Measurements from ENCODE around the gene GABRG3. TPM values are rescaled to one million over a fixed set of nuclear protein-coding genes. Genes with fewer than 3 reads are reported as not detected.

Gene GABRG3
- total and polyA plus RNA-seq, 9 of the 15 experiments (the other 6 are each of a cell fraction or from before 2014, with no cell fraction given): 4.0 to 15.1 (median 11.2) TPM

DNA sequence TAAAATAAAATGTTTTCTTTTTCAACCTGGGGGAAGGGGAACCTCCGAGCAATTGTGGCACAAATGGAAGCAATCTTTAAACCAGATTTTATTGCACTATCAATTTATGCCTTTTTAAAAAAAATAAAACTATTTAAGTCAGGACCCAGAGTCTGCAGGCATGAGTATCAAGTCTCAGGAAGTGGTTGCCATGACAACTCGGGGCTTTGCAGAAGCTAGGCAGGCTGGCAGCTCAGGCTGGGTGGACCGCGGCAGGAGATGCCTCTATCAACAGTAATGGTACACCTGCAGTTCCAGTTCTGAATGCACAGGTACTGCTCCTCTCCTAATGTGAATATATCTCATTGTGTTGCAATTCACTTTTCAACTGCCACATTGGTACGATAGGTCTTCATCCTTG, 447.7 kb downstream of the GABRG3 start:
- H4K20me1 ChIP-seq (replicated peaks; ENCODE audit: control insufficient read depth, insufficient read depth, low read length): no peaks in the 10 kb centered on the region
- no peak overlapping the region for H3K9ac ChIP-seq (ENCODE audit: insufficient read depth in 1 of 2, low read depth in 2 of 2, low read length in 2 of 2)
- no peaks in the 10 kb centered on the region for H3K9me1 ChIP-seq (ENCODE audit: control insufficient read depth, insufficient read depth, low read length)
- H3K36me3 ChIP-seq (ENCODE audit: control insufficient read depth, insufficient read depth, low read length): no peaks in the 10 kb centered on the region
- no peaks in the 10 kb centered on the region for H3K9me3 ChIP-seq (replicated peaks; ENCODE audit: control insufficient read depth, insufficient read depth, low read depth, low read length)
- no peak overlapping the region for H3K4me2 ChIP-seq (ENCODE audit: insufficient read depth, low read length)
- H3K4me3 ChIP-seq: no peak overlapping the region
- 51% methylated on average over 5 of the region's 5 CpGs for WGBS (ENCODE audit: insufficient coverage, low coverage, missing lambda C conversion rate)
- no peaks in the 10 kb centered on the region for H3K4me1 ChIP-seq (replicated peaks in 1 of 2; ENCODE audit: control insufficient read depth in 2 of 2, insufficient read depth in 2 of 2, low read length in 2 of 2)
- peak; percentile 73 for TF ChIP-seq RFX1 (IDR thresholded peaks at IDR 0.05)
- no peak for TF ChIP-seq ZC3H4 (CRISPR knock-in tag; IDR thresholded peaks at IDR 0.05; ENCODE audit: borderline replicate concordance)
- TF ChIP-seq SMARCE1 (IDR thresholded peaks at IDR 0.05): no peak
- TF ChIP-seq U2AF1 (optimal IDR thresholded peaks at IDR 0.05; ENCODE audit: low read depth, low read length): no peak
- no peaks in the 10 kb centered on the region; a peak in 1 of 5 replicates for H3K27me3 ChIP-seq (ENCODE audit: control insufficient read depth in 2 of 2, insufficient read depth in 2 of 2, low read length in 2 of 2)
- intact Hi-C loops (cut with micrococcal nuclease): no loop called here
- ChIA-PET POLR2A (no interaction called here), CTCF (ENCODE audit: low intra/inter-chr PET ratio) (no interaction called here)
- H3K27ac ChIP-seq (ENCODE audit: extremely low read depth, low read depth, low read length): no peak overlapping the region
- DNase-seq (ENCODE audit: extremely low read depth in 1 of 4, low spot score in 3 of 4) (no peak), ATAC-seq (no peak), FAIRE-seq (no peak)
- no peak overlapping the region for H2AFZ ChIP-seq (ENCODE audit: low read depth, low read length)
- H3K79me2 ChIP-seq (ENCODE audit: control insufficient read depth, insufficient read depth, low read length): no peaks in the 10 kb centered on the region; the same call in 2 of the 3 replicates
- BruUV-seq (replicated peaks): no TSS peak
- in situ Hi-C loops (cut with MboI): no loop called here

DNA sequence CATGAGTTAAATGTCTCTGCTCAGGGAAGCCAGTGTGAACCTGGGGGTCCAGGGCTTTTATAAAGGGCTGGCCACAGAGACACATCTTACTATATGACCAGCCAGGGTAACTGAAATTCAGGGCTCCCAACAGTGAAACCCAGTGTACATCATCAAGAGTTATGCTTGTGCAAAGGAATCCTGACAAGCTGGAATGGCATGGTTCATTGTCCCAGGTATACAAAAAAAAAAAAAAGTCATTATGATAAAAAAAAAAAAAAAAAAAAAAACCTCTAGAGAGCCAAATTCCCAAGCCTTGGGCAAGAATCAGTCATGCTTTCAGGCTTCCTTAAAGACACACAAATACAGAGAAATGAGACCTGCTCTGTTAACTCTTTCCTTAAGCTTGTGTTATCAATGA, 452.0 kb downstream of the GABRG3 start:
- CTCF ChIA-PET (ENCODE audit: low intra/inter-chr PET ratio): no interaction called here
- H2AFZ ChIP-seq (ENCODE audit: low read depth, low read length): no peak overlapping the region
- POLR2A ChIA-PET: interaction anchor here (1.3 kb wide), 1 partner anchor 44 kb away, joined by 3 read pairs; no protein-coding TSS in a partner anchor
- intact Hi-C loops (cut with micrococcal nuclease): no loop called here
- no peaks in the 10 kb centered on the region for H4K20me1 ChIP-seq (replicated peaks; ENCODE audit: control insufficient read depth, insufficient read depth, low read length)
- H3K9me3 ChIP-seq (replicated peaks; ENCODE audit: control insufficient read depth, insufficient read depth, low read depth, low read length): no peaks in the 10 kb centered on the region
- ATAC-seq (no peak), DNase-seq (ENCODE audit: extremely low read depth in 1 of 4, low spot score in 3 of 4) (no peak), FAIRE-seq (no peak)
- no peak for TF ChIP-seq PTBP1 (IDR thresholded peaks at IDR 0.05; ENCODE audit: low read depth, low read length)
- no peak for TF ChIP-seq NCOR1 (IDR thresholded peaks at IDR 0.05)
- no peak for TF ChIP-seq MTF1 (CRISPR knock-in tag; IDR thresholded peaks at IDR 0.05; ENCODE audit: borderline replicate concordance)
- TF ChIP-seq ETV1 (tag; conservative IDR thresholded peaks at IDR 0.05; ENCODE audit: low read depth): no peak
- TF ChIP-seq DMBX1 (CRISPR knock-in tag; IDR thresholded peaks at IDR 0.05; ENCODE audit: borderline replicate concordance): no peak
- TF ChIP-seq TGIF2 (CRISPR knock-in tag; IDR thresholded peaks at IDR 0.05): no peak
- no peak for TF ChIP-seq HDAC8 (tag; IDR thresholded peaks at IDR 0.05)
- TF ChIP-seq, protein P1, sequence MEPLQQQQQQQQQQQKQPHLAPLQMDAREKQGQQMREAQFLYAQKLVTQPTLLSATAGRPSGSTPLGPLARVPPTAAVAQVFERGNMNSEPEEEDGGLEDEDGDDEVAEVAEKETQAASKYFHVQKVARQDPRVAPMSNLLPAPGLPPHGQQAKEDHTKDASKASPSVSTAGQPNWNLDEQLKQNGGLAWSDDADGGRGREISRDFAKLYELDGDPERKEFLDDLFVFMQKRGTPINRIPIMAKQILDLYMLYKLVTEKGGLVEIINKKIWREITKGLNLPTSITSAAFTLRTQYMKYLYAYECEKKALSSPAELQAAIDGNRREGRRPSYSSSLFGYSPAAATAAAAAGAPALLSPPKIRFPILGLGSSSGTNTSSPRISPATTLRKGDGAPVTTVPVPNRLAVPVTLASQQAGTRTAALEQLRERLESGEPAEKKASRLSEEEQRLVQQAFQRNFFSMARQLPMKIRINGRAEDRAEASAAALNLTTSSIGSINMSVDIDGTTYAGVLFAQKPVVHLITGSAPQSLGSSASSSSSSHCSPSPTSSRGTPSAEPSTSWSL (CRISPR knock-in tag; IDR thresholded peaks at IDR 0.05; ENCODE audit: borderline replicate concordance): no peak
- no peak for TF ChIP-seq PHF20 (IDR thresholded peaks at IDR 0.05; ENCODE audit: partially characterized antibody)
- TF ChIP-seq, protein P2, sequence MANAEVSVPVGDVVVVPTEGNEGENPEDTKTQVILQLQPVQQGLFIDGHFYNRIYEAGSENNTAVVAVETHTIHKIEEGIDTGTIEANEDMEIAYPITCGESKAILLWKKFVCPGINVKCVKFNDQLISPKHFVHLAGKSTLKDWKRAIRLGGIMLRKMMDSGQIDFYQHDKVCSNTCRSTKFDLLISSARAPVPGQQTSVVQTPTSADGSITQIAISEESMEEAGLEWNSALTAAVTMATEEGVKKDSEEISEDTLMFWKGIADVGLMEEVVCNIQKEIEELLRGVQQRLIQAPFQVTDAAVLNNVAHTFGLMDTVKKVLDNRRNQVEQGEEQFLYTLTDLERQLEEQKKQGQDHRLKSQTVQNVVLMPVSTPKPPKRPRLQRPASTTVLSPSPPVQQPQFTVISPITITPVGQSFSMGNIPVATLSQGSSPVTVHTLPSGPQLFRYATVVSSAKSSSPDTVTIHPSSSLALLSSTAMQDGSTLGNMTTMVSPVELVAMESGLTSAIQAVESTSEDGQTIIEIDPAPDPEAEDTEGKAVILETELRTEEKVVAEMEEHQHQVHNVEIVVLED (CRISPR knock-in tag; IDR thresholded peaks at IDR 0.05): no peak
- no peak for TF ChIP-seq CBFA2T3 (IDR thresholded peaks at IDR 0.05)
- TF ChIP-seq ZC3H4 (CRISPR knock-in tag; IDR thresholded peaks at IDR 0.05; ENCODE audit: borderline replicate concordance): no peak
- TF ChIP-seq ZBTB1 (CRISPR knock-in tag; IDR thresholded peaks at IDR 0.05; ENCODE audit: borderline replicate concordance, low read depth): no peak
- in situ Hi-C loops (cut with MboI): no loop called here
- H3K4me2 ChIP-seq (ENCODE audit: insufficient read depth, low read length): no peak overlapping the region
- no TSS peak for BruUV-seq (replicated peaks)
- no peaks in the 10 kb centered on the region for H3K4me1 ChIP-seq (replicated peaks in 1 of 2; ENCODE audit: control insufficient read depth in 2 of 2, insufficient read depth in 2 of 2, low read length in 2 of 2)
- no peak overlapping the region for H3K9ac ChIP-seq (ENCODE audit: insufficient read depth in 1 of 2, low read depth in 2 of 2, low read length in 2 of 2)
- H3K4me3 ChIP-seq: no peak overlapping the region
- no peak overlapping the region for H3K27ac ChIP-seq (ENCODE audit: extremely low read depth, low read depth, low read length)
- H3K36me3 ChIP-seq (ENCODE audit: control insufficient read depth, insufficient read depth, low read length): no peaks in the 10 kb centered on the region
- H3K27me3 ChIP-seq (ENCODE audit: control insufficient read depth in 2 of 2, insufficient read depth in 2 of 2, low read length in 2 of 2): no peaks in the 10 kb centered on the region; a peak in 1 of 5 replicates
- no peaks in the 10 kb centered on the region for H3K9me1 ChIP-seq (ENCODE audit: control insufficient read depth, insufficient read depth, low read length)
- no peaks in the 10 kb centered on the region; the same call in 2 of the 3 replicates for H3K79me2 ChIP-seq (ENCODE audit: control insufficient read depth, insufficient read depth, low read length)

Data from K562 (cell line).